ENCODE measurements around the gene MARCHF6.

DNA sequence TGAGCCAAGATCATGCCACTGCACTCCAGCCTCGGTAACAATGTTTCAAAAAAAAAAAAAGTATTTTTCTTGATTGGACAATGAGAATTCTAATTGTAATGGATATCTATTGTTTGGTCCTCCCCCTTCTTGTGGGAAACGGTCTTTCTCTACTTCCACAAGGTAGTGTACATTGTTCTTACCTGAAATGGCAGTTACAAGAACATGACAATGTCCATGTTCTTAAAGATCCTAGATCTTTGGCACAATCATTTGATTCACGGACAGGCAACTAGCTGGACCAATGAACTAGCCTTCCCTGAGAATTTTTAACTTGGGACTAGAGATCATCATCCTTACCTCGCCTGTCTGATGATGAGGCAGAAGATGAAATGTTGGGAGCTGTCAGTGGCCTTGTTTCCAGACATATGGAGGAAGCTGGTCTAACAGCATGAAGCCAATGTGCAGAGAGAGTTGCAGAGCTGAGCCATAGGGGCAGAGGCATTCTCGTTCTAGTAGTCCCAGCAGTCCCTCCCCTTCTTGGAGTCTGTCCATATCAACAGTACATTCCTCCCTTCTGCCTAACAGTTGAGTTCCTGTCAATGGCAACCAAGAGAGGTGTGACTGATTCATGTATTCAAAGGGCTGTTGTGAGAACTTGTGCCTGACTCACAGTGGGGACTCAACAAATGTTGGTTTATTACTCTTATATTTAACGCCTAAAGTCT is 2.1 kb upstream of the MARCHF6 start:
- TF ChIP-seq BHLHE40 (IDR thresholded peaks at IDR 0.05; ENCODE audit: borderline replicate concordance) (no peak), NFRKB (IDR thresholded peaks at IDR 0.05) (no peak), FOXK2 (IDR thresholded peaks at IDR 0.05) (no peak), ZNF384 (IDR thresholded peaks at IDR 0.05) (no peak), FOXM1 (IDR thresholded peaks at IDR 0.05; ENCODE audit: borderline replicate concordance) (no peak), LEF1 (IDR thresholded peaks at IDR 0.05; ENCODE audit: borderline replicate concordance) (no peak), ARNT (IDR thresholded peaks at IDR 0.05) (no peak), SUZ12 (IDR thresholded peaks at IDR 0.05) (no peak), SP1 (IDR thresholded peaks at IDR 0.05) (no peak)
- TF ChIP-seq, protein P1, sequence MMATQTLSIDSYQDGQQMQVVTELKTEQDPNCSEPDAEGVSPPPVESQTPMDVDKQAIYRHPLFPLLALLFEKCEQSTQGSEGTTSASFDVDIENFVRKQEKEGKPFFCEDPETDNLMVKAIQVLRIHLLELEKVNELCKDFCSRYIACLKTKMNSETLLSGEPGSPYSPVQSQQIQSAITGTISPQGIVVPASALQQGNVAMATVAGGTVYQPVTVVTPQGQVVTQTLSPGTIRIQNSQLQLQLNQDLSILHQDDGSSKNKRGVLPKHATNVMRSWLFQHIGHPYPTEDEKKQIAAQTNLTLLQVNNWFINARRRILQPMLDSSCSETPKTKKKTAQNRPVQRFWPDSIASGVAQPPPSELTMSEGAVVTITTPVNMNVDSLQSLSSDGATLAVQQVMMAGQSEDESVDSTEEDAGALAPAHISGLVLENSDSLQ (IDR thresholded peaks at IDR 0.05): no peak
